NCI-H2196 (cell line): ENCODE measurements around the gene HSPB7.
"Not testable (repeated sequence)": the region's sequence is repeated elsewhere in the genome, so short reads cannot be mapped to it uniquely, and the experiment has no call there.

Experiments
- DNase-seq: peaks from one replicate; lab custom pipeline; 2025; ENCODE audit not compliant: unreplicated experiment; lab: John Stamatoyannopoulos, UW

Gene HSPB7

DNA sequence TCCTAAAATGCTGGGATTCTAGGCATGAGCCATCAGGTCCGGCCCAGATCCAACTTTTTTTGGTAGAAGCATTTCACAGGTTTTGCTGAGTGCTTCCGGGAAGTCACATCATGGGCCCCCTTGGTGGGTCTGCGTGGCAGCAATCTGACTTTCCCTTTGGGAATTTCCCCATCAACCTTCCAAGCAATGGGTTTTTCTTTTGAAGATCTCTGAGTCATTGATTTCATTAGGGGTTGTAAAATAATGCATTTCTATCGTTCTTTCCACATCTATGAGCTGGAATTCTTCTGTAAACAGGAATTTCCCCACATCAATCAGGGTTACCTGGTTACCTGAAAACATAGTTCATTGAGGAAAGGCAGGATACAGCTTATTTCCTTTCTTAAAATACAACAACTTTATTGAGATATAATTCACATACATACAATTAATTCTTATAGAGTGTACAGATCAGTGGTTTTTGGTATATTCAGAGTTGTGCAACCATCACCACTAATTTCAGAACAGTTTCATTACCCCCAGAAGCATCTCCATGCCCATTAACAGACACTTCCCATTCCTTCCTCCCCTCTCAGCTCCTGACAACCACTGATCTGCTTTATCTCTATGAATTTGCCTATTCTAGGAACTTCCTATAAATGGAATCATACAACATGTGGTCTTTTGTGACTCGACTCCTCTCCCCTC is 32.1 kb downstream of the HSPB7 start:
- no peak for DNase-seq

DNA sequence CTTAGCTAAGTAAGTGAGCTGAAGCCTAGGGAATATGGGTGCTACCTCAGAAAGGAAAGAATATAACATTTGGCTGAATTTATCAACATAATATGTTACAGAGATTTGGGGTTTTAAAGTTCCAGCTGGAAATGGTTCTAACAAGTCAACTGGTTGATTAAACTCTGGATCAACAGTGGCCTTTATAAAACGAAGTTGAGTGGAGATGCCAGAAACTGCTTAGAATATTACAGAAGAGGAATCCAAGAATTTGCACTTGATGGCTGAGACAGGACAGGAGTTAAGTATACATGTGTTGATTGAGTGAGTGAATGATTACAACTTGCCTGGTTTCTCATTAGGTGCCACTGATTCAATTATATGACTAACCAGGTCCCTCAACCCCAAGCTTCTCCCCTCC is 34.6 kb downstream of the HSPB7 start:
- DNase-seq: no peak

DNA sequence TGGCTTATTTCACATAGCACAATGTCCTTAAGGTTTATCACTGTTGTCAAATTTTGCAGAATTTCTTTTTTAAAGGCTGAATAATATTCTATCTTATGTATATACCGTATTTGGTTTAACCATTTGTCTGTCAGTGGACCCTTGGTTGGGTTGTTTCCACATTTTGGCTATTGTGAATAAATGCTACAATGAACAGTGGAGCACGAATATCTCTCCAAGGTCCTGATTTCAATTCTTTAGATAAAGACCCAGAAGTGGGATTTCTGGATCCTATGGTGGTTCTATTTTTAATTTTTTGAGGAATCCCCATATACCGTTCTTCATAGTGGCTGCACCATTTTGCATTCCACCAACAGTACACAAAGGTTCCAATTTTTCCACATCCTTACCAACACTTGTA is 36.2 kb downstream of the HSPB7 start:
- DNase-seq: no peak

DNA sequence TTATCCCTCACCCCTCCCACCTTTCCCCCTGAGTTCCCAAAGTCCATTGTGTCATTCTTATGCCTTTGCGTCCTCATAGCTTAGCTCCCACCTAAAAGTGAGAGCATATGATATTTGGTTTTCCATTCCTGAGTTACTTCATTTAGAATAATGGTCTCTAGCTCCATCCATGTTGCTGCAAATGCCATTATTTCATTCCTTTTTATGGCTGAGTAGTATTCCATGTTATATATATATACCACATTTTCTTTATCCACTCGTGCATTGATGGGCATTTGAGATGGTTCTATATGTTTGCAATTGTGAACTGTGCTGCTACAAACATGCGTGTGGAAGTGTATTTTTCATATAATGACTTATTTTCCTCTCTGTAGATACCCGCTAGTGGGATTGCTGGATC is 39.9 kb downstream of the HSPB7 start:
- DNase-seq: not testable (repeated sequence)

DNA sequence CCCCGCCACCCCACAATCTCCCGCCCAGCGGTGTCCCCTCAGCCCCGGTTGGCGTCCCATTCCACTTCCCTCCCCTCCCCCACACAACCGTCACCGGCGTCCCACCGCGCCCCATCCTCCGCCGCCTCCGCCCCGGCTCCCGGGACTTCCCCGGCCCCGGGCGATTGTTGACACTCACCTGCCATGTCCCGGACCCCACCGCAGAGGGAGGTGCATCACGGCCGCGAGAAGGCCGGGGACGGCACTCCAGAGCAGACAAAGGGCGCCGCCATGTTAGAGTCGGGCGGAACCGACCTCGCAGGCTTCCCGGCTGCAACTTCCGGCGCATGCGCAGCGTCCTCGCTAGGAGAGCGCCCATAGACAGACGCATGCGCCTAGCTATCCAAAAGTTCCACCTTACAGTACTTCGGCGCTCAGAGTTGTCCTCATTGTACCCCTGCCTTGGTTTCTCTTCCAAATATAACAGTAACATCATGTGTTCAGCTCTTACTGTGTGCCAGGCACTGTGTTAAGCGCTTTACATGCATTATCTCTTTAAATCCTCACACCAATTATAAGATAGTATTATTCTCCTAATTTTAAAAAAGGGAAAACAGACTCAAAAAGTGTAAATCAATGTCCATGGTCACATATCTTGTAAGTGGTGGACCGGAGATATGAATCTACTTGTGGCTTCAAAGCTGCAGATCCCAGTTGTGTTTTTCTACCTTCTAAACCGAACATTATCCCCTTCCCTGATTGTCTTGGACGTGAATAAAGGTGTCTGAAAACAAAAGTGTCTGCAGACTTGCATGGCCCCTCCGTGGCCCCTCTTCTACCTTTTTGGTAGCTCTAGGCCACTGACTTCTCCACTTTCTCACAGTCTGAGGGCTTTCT is 41.8 kb downstream of the HSPB7 start, which contains the start of gene ZBTB17:
Gene ZBTB17, minus strand, starts transcription at position 297 of the 876 bp plus-strand sequence. CDS start 27,606 bp downstream, outside the sequence.
- DNase-seq: peak; percentile 98

DNA sequence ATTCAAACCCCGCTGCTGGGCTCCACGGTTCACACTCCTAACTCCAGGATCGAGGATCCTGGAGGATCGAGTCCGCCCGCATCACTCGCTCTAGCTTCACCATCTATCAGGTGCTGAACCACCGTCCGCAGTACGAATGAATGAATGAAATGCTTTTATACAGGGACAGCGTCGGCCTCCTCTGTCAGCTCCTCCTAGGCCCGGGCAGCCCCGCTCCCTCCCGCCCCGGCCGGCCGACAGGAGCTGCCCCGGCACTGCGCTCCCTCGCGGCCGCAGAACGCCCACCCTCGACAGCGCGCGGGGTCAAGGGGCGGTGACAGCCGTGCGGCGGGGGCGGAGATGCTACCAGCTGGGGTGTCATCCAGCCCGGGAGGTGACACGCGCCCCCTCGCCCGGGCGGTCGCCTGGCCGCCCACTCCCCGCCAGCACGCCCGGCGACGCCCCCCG is 42.5 kb downstream of the HSPB7 start:
- peak; percentile 45 for DNase-seq

DNA sequence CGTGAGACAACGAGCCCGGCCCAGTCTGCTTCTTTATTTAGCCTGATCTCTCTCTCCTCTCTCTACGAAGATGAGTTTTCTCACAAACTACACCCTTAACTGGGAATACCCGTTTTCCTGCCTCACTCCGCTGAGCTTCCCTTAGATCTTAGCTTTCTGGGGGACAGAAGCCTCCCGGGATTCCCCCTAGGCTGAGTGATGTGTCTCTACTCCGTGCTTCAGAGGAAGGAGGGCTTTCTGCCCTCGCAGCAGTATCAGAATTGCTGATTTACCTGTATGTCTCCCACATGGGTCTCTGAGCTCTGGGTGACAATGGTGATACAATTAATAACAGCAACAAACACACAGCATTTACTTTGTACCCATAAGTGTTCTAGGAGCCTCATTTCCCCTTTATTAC is 43.0 kb downstream of the HSPB7 start:
- DNase-seq: no peak

DNA sequence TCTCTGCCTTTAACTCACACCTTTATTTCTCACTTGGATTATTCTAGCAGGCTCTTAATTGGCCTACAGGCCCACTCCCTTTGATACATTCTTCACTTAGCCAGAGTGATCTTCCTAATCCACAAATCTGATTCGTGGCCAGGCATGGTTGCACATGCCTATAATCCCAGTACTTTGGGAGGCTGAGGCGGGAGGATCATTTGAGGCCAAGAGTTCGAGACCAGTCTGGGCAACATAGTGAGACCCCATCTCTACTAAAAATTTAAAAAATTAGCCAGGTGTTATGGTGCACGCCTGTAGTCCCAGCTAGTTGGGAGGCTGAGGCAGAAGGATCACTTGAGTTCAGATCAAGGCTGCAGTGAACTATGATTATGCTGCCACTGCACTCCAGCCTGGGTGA is 44.1 kb downstream of the HSPB7 start:
- DNase-seq: no peak

DNA sequence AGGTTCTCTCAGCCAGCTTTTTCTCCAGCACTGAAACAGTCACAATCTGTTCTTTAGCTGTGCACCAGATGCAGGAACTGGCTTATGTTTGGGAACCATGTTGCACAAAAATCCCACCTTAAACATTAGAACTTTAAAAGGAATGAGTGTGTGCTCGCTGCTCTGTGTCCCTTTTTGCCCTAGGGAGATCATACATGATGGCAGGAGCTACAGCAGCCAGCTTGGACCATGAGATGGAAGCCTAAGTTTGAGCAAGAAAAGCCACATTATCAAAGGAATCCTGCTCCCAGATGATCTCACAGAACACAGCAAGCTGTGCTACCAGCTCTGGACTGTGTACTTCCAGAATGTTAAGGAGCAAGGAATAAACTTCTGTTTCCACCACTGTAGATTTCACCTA is 45.4 kb downstream of the HSPB7 start:
- no peak for DNase-seq

DNA sequence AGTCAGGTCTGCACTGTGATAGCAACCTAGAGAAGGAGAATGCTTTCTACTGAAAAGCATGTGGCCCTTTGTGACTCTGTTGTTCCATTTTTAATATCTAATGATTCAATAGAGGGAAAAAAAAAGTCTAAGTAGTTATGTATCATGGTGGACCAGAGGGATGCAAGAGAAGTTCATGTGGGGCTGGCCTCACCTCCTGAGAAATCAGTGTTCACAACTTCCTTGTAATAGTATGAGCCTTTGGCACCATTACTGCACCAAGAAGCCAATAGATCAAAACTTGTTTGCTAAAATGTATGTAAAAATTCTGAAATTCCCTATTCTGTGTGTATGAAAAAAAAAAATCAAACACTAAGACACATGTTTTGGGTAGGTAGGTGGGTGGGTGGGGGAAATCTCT is 46.9 kb downstream of the HSPB7 start:
- DNase-seq: no peak

DNA sequence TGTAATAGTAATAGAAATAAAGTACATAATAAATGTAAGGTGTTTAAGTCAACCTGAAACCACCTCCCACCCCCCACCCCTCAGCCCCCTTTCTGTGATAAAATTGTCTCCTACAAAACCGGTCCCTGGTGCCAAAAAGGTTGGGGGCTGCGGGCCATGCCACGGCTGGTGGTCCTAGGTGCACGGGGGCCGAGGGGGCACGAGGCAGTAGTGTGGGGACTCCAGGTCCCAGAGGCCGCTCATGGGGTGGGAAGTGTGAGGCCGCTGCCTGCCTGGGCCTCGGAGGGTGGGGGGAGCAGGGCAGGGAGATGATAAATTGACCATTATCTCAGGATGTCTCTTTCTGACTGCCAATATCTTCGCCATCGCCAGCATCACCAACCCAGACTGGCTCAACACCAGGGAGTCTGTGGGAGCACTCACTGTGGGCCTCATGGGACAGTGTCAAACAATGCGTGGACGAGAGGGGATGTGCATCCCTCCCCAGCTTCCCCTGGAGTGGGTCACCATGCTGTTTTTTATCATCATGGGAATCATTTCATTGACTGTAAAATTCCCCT is 48.4 kb downstream of the HSPB7 start:
- DNase-seq: no peak

DNA sequence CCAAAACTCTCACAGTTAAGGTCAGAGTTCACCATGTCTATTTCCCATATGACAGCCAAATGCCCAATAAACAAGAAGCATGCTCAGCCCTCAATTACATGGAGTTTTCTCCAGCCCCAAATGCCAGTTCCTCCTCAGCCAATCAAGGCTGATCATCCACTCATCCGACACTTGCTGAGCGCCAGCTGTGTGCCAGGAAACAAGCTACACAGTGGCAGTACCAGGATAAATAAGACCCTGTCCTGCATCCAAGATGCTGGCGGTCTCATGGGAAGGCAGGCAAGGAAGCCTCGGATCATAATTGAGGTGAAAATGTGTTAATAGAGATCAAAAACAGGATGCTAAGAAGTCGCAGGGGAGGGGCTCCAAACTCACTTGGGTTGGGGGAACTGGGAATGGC is 49.7 kb downstream of the HSPB7 start:
- DNase-seq: no peak

DNA sequence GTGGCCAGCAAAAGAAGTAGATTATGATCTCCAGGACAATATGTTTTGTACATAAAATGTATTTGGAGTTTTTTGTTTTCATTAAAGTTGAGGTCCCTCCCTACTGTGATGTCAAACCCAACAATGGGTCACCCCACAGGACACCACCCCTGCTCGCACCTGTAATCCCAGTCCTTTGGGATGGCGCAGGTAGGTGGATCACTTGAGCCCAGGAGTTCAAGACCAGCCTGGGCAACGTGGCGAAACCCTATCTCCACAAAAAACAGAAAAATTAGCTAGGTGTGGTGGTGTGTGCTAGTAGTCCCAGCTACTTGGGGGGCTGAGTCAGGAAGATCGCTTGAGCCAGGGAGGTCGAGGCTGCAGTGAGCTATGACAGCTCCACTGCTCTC is 50.9 kb downstream of the HSPB7 start:
- DNase-seq: no peak

DNA sequence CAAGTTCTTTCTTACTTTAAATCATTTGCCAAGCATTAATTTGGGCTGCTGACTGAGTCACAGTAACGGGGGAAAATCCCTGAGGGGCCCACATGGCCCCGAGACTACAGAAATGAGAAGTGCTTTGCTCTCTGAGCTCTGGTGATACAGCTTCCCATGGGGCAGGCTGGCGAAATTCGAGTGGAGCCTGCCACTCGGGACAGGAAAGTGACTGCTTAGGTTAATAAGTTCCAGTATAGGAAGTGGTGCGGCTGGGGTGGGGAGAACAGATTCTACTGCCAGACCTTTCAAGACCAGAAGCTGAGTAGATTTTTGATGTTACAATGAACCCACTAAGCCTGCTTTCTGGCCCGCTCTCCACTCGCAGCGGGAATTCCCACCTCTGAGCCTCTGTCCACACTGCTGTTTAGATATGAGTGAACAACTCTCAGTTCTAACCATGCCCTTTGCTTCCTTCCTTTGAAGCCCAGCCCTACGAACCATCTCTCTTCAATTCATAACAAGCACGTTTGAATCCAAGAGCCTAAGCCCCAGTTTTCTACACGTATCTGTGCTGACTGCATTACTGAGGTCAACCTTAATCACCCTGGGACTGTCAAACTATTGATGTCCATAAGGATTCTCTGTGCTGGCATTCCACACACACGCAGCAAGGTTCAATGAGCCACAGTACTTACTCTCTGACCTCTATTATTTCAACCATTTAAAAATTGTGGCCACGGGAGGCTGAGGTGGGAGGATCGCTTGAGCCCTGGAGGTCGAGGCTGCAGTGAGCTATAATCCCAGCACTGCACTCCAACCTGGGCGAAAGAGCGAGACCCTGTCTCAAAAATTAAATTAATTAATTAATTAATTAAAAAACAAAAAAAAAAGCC is 51.5 kb downstream of the HSPB7 start:
- no peak for DNase-seq

DNA sequence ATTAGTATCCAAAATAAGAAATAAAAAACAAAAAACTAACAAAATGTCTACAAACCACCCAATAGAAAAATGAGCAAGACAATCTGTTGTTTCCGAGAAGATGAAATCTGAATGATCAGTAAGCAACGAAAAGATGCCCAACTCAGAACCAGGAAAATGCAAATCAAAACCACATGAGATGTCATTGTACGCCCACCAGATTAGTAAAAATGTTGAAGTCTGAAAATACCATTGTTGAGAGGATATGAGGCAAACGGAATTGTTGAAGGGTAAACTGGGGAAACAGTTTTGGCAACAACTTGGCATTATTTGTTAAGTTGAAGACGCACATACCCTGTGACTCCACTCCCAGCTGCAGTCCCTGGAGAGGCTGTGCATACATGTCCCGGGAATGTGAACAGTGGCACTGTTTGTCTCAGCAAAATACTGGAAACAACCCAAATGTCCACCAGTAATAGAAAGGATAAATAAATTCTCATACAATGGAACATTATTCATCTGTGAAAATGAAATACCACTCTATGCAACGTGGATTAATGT is 52.5 kb downstream of the HSPB7 start:
- DNase-seq: no peak
